Osteocyte (in vitro differentiated cells): ENCODE measurements around the gene TMEM178B. TPM values are rescaled to one million over a fixed set of nuclear protein-coding genes. Genes with fewer than 3 reads are reported as not detected.
A peak's percentile ranks its signal among the peaks of the same experiment; 100 is the strongest.

Source experiments
- DNase-seq: peaks from one replicate; pipeline ENCODE4 v3.0.0; 2021; ENCODE audit warnings: mixed read lengths; ENCODE audit not compliant: unreplicated experiment; ENCODE audit errors: extremely low spot score
- H3K27ac Mint-ChIP-seq: one replicate; pipeline ENCODE4 v1.8.0; 2021; ENCODE audit warnings: mild to moderate bottlenecking, mixed read lengths; ENCODE audit not compliant: unreplicated experiment
- H3K27me3 Mint-ChIP-seq: one replicate; pipeline ENCODE4 v1.8.0; 2021; ENCODE audit warnings: mixed read lengths; ENCODE audit not compliant: unreplicated experiment
- H3K36me3 Mint-ChIP-seq: one replicate; pipeline ENCODE4 v1.8.0; 2021; ENCODE audit warnings: mixed read lengths; ENCODE audit not compliant: unreplicated experiment
- H3K4me1 Mint-ChIP-seq: one replicate; pipeline ENCODE4 v1.8.0; 2021; ENCODE audit warnings: mixed read lengths; ENCODE audit not compliant: unreplicated experiment
- H3K4me3 Mint-ChIP-seq: one replicate; pipeline ENCODE4 v1.8.0; 2021; ENCODE audit warnings: mild to moderate bottlenecking, moderate library complexity, mixed read lengths; ENCODE audit not compliant: unreplicated experiment
- H3K9me3 Mint-ChIP-seq: one replicate; pipeline ENCODE4 v1.8.0; 2021; ENCODE audit warnings: mixed read lengths; ENCODE audit not compliant: unreplicated experiment
- CTCF ChIP-seq: fragments of 200-600 bp; sonication (generic); IDR thresholded peaks from 2 replicates; pipeline ENCODE4 v1.5.0; 2021; ENCODE audit warnings: antibody characterized with exemption, mild to moderate bottlenecking, moderate library complexity
- total RNA-seq: library from RNA; stranded (reverse); gene quantifications from 2 replicates; pipeline ENCODE4 v1.2.1, GENCODE V29; 2021

TMEM178B gene
- total RNA-seq, 1 donor from 2014 or later, result 0.70 TPM

DNA sequence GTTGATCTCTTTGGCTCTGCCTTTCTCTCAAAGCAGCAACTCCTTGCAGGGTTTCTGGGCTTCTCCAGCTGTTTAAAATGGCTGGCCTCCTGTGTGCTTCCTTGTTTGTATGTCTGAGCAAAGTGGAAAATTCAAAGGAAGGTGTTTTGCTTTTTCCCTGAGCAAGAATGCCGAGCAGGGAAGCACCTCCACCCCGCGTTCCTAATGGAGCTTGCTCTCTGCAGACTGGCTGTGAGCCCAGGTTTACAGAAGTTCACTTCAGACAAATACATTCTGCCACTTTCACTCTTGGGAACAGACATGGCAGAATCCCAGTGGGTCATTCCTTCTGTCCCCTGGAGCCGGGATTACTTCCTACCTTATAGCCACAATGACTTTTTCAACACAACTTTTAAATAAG is 295.6 kb downstream of the TMEM178B start:
- Mint-ChIP-seq H3K27ac (no peak overlapping the region), H3K36me3 (no peaks in the 10 kb centered on the region), H3K27me3 (peaks cover 12% of the 10 kb centered on the region), H3K4me1 (peaks cover 14% of the 10 kb centered on the region), H3K4me3 (no peak overlapping the region), H3K9me3 (no peaks in the 10 kb centered on the region)
- no peak for TF ChIP-seq CTCF
- no peak for DNase-seq

- Mint-ChIP-seq H3K9me3 (no peaks in the 10 kb centered on the region), H3K27me3 (peaks cover 12% of the 10 kb centered on the region), H3K4me1 (peaks cover 14% of the 10 kb centered on the region), H3K27ac (no peak overlapping the region), H3K36me3 (no peaks in the 10 kb centered on the region), H3K4me3 (no peak overlapping the region)
- TF ChIP-seq CTCF, result no peak
- no peak for DNase-seq
These were observed 296.3 kb downstream of the TMEM178B start for GRCh38 chr7:141370178-141370577.

DNA sequence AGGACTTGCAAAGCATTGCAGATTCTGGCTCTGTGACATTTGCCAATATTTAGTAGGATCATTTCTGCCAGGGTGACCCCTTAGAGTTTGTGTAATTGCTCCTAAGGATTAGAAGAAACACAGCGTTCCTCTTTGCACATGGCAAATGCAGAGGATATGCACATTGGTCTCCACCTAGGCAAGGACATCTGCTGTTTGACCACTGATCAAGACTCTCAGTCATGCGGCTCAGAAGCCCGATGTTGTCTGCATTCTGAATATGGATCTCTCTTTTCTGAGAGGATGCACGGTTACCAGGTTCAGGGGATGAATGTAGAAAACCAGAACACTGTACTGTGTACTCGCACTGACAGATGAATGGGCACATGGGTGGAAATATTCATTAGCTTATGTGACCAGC is 296.8 kb downstream of the TMEM178B start:
- H3K36me3 Mint-ChIP-seq, result no peaks in the 10 kb centered on the region

GRCh38 chr7:141374425-141374824 is 300.6 kb downstream of the TMEM178B start:
- H3K4me1 Mint-ChIP-seq, result no peaks in the 10 kb centered on the region
- peak; percentile 48 for DNase-seq
- TF ChIP-seq CTCF, result no peak
- no peaks in the 10 kb centered on the region for H3K36me3 Mint-ChIP-seq
- peaks cover 4% of the 10 kb centered on the region for H3K9me3 Mint-ChIP-seq
- no peak overlapping the region for H3K27ac Mint-ChIP-seq
- H3K4me3 Mint-ChIP-seq, result no peak overlapping the region
- H3K27me3 Mint-ChIP-seq, result peaks cover 14% of the 10 kb centered on the region

More for the DNA sequence above, 296.8 kb downstream of the TMEM178B start:
- peaks cover 12% of the 10 kb centered on the region for H3K4me1 Mint-ChIP-seq
- DNase-seq, result no peak
- no peak for TF ChIP-seq CTCF
- peaks cover 12% of the 10 kb centered on the region for H3K27me3 Mint-ChIP-seq
- no peaks in the 10 kb centered on the region for H3K9me3 Mint-ChIP-seq
- H3K4me3 Mint-ChIP-seq, result no peak overlapping the region
- H3K27ac Mint-ChIP-seq, result no peak overlapping the region

GRCh38 chr7:141375442-141375841 is 301.6 kb downstream of the TMEM178B start:
- H3K27me3 Mint-ChIP-seq, result peaks cover 17% of the 10 kb centered on the region
- no peak for DNase-seq
- no peaks in the 10 kb centered on the region for H3K36me3 Mint-ChIP-seq
- TF ChIP-seq CTCF, result no peak
- peaks cover 4% of the 10 kb centered on the region for H3K9me3 Mint-ChIP-seq
- H3K4me3 Mint-ChIP-seq, result no peak overlapping the region
- no peak overlapping the region for H3K27ac Mint-ChIP-seq
- no peaks in the 10 kb centered on the region for H3K4me1 Mint-ChIP-seq
